ENCODE results near the gene EVA1C.
"Not testable (repeated sequence)": the region's sequence is repeated elsewhere in the genome, so short reads cannot be mapped to it uniquely, and the experiment has no call there.

EVA1C gene

GRCh38 chr21:32452191-32452590, 39.7 kb downstream of the EVA1C start:
- H3K4me3 ChIP-seq (ENCODE audit: low read length); H3K27ac ChIP-seq (ENCODE audit: low read depth, low read length); H3K36me3 ChIP-seq (ENCODE audit: insufficient read depth, low read length); H3K27me3 ChIP-seq (ENCODE audit: insufficient read depth, low read length); H3K9ac ChIP-seq (ENCODE audit: low read depth, low read length); H3K4me1 ChIP-seq (ENCODE audit: insufficient read depth, low read length); H3K9me3 ChIP-seq (ENCODE audit: insufficient read depth, low read depth, low read length): not testable (repeated sequence)
- 75% methylated on average over 8 of the region's 8 CpGs for WGBS

- no peak overlapping the region for H3K27ac ChIP-seq (ENCODE audit: low read depth, low read length)
- 94% methylated on average over 11 of the region's 11 CpGs for WGBS
- no peaks in the 10 kb centered on the region for H3K4me1 ChIP-seq (ENCODE audit: insufficient read depth, low read length)
These were observed 40.1 kb downstream of the EVA1C start for GRCh38 chr21:32452641-32453040.

GRCh38 chr21:32455548-32455947, 43.0 kb downstream of the EVA1C start:
- Histone ChIP-seq H3K4me1 (ENCODE audit: insufficient read depth, low read length) (no peaks in the 10 kb centered on the region), H3K9ac (ENCODE audit: low read depth, low read length) (no peak overlapping the region), H3K27me3 (ENCODE audit: insufficient read depth, low read length) (no peaks in the 10 kb centered on the region), H3K4me3 (ENCODE audit: low read length) (no peak overlapping the region), H3K36me3 (ENCODE audit: insufficient read depth, low read length) (no peaks in the 10 kb centered on the region), H3K9me3 (ENCODE audit: insufficient read depth, low read depth, low read length) (no peaks in the 10 kb centered on the region), H3K27ac (ENCODE audit: low read depth, low read length) (no peak overlapping the region)
- WGBS = 89% methylated on average over 5 of the region's 5 CpGs

More at GRCh38 chr21:32452641-32453040, 40.1 kb downstream of the EVA1C start:
- no peaks in the 10 kb centered on the region for H3K9me3 ChIP-seq (ENCODE audit: insufficient read depth, low read depth, low read length)
- no peak overlapping the region for H3K9ac ChIP-seq (ENCODE audit: low read depth, low read length)
- H3K36me3 ChIP-seq (ENCODE audit: insufficient read depth, low read length) = no peaks in the 10 kb centered on the region
- H3K4me3 ChIP-seq (ENCODE audit: low read length) = no peak overlapping the region
- H3K27me3 ChIP-seq (ENCODE audit: insufficient read depth, low read length) = no peaks in the 10 kb centered on the region

DNA sequence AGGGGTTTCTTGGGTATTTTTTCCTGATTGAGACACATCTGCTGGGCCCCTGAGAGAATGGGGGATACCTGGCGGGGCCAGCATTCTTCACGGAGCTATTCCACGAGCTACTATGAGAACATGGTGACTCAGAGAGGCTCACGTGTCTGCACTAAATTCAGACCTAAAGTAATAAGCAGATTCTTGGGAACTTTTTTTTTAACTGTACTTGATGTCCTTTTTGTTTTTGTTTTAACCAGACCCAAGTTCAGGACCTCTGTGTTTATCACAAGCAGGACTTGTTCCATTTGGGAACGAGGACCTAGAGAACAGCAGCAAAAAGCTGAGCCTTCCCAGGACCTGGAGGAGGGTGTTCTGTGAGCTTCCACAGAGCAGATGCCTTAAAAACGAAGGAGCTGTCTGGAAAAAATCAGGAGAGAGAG, 44.0 kb downstream of the EVA1C start:
- no peak overlapping the region for H3K9ac ChIP-seq (ENCODE audit: low read depth, low read length)
- H3K4me1 ChIP-seq (ENCODE audit: insufficient read depth, low read length) = no peaks in the 10 kb centered on the region
- no peaks in the 10 kb centered on the region for H3K9me3 ChIP-seq (ENCODE audit: insufficient read depth, low read depth, low read length)
- no peaks in the 10 kb centered on the region for H3K27me3 ChIP-seq (ENCODE audit: insufficient read depth, low read length)
- no peak overlapping the region for H3K27ac ChIP-seq (ENCODE audit: low read depth, low read length)
- WGBS = 88% methylated on average over 6 of the region's 6 CpGs
- no peaks in the 10 kb centered on the region for H3K36me3 ChIP-seq (ENCODE audit: insufficient read depth, low read length)
- no peak overlapping the region for H3K4me3 ChIP-seq (ENCODE audit: low read length)

- no peaks in the 10 kb centered on the region for H3K27me3 ChIP-seq (ENCODE audit: insufficient read depth, low read length)
- H3K27ac ChIP-seq (ENCODE audit: low read depth, low read length) = no peak overlapping the region
- H3K36me3 ChIP-seq (ENCODE audit: insufficient read depth, low read length) = no peaks in the 10 kb centered on the region
- H3K4me3 ChIP-seq (ENCODE audit: low read length) = no peak overlapping the region
- H3K4me1 ChIP-seq (ENCODE audit: insufficient read depth, low read length) = no peaks in the 10 kb centered on the region
- H3K9ac ChIP-seq (ENCODE audit: low read depth, low read length) = no peak overlapping the region
- 78% methylated on average over 9 of the region's 9 CpGs for WGBS
- no peaks in the 10 kb centered on the region for H3K9me3 ChIP-seq (ENCODE audit: insufficient read depth, low read depth, low read length)
These were observed 44.9 kb downstream of the EVA1C start for GRCh38 chr21:32457360-32457840.

- Histone ChIP-seq H3K27ac (ENCODE audit: low read depth, low read length) (no peak overlapping the region), H3K36me3 (ENCODE audit: insufficient read depth, low read length) (no peaks in the 10 kb centered on the region), H3K27me3 (ENCODE audit: insufficient read depth, low read length) (no peaks in the 10 kb centered on the region), H3K4me3 (ENCODE audit: low read length) (no peak overlapping the region), H3K9ac (ENCODE audit: low read depth, low read length) (no peak overlapping the region), H3K9me3 (ENCODE audit: insufficient read depth, low read depth, low read length) (no peaks in the 10 kb centered on the region), H3K4me1 (ENCODE audit: insufficient read depth, low read length) (no peaks in the 10 kb centered on the region)
- WGBS = 89% methylated on average over 6 of the region's 6 CpGs
These were observed 45.5 kb downstream of the EVA1C start for GRCh38 chr21:32457962-32458361.

DNA sequence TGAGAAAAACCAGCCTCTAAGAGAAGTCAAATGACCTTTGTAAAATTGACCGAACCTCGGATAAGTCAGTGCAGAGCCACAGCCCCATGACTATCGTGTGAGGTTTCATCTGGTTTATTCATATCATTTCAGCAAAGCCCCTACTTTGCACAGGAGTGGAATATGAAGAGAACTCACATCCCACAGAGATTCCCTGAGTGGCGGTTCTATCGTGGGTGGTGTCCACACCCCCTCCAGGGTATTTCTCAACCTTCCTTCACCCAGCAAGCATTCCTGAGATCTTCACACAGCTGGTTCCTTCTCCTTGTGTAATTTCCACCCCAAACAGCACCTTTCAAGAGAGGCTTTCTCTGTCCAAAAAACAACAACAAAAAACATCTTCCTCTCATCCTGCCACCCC, 47.5 kb downstream of the EVA1C start:
- Histone ChIP-seq H3K9me3 (ENCODE audit: insufficient read depth, low read depth, low read length) (no peaks in the 10 kb centered on the region), H3K9ac (ENCODE audit: low read depth, low read length) (no peak overlapping the region), H3K36me3 (ENCODE audit: insufficient read depth, low read length) (no peaks in the 10 kb centered on the region), H3K27ac (ENCODE audit: low read depth, low read length) (no peak overlapping the region), H3K27me3 (ENCODE audit: insufficient read depth, low read length) (no peaks in the 10 kb centered on the region), H3K4me3 (ENCODE audit: low read length) (no peak overlapping the region), H3K4me1 (ENCODE audit: insufficient read depth, low read length) (no peaks in the 10 kb centered on the region; the same call in 1 of the 2 replicates)
- WGBS = 94% methylated on average over 5 of the region's 5 CpGs

DNA sequence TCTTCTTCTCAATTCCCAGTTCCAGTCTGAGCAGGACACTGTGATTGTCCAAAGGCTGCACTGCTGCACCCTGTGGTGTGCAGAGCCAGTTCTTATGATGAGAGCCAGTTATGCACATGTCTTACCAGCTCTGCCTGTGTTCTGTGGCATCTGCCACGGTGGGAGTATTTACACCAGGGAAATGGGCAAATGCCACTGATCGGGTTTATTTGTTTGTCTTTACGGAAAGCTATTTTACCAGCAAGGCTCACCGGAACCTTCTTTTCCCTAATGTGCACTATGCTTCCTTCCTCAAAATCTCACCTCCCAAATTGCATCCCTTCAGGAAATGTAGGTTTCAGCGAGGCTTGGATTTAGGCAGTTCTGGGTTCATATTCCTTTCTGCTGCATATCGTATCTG, 49.0 kb downstream of the EVA1C start:
- Histone ChIP-seq H3K9ac (ENCODE audit: low read depth, low read length) (no peak overlapping the region), H3K4me3 (ENCODE audit: low read length) (no peak overlapping the region), H3K36me3 (ENCODE audit: insufficient read depth, low read length) (no peaks in the 10 kb centered on the region), H3K9me3 (ENCODE audit: insufficient read depth, low read depth, low read length) (no peaks in the 10 kb centered on the region), H3K27me3 (ENCODE audit: insufficient read depth, low read length) (no peaks in the 10 kb centered on the region), H3K27ac (ENCODE audit: low read depth, low read length) (no peak overlapping the region), H3K4me1 (ENCODE audit: insufficient read depth, low read length) (no peaks in the 10 kb centered on the region; the same call in 1 of the 2 replicates)
- 92% methylated on average over 6 of the region's 6 CpGs for WGBS

DNA sequence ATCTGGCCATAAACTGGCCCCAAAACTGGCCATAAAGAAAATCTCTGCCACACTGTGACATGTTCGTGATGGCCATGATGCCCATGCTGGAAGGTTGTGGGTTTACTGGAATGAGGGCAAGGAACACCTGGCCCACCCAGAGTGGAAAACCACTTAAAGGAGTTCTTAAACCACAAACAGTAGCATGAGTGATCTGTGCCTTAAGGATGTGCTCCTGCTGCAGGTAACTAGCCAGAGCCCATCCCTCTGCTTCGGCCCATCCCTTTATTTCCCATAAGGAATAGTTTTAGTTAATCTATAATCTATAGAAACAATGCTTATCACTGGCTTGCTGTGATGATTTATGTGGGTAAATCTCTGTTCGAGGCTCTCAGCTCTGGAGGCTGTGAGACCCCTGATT, 50.1 kb downstream of the EVA1C start:
- H3K36me3 ChIP-seq (ENCODE audit: insufficient read depth, low read length); H3K4me1 ChIP-seq (ENCODE audit: insufficient read depth, low read length): not testable (repeated sequence)

DNA sequence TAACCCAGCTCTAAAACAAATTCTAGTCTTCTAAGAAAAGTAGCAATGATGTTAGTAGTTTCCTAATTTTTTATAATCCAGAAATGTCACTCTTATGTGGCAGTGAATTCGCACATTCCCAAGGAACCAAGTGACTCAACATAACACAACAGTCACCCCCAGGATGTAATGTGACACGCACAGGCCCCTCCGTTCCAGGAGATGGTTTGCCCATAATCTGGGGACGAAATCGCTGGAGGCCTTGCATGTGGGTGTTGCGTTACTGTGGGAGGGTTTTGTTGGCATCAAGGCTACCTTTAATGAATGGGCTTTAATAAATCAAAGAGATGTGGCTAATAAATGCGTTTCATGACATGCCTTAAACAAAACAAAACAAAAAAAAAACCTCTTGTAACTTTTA, 50.9 kb downstream of the EVA1C start:
- Histone ChIP-seq H3K4me3 (ENCODE audit: low read length) (no peak overlapping the region), H3K9me3 (ENCODE audit: insufficient read depth, low read depth, low read length) (no peaks in the 10 kb centered on the region), H3K36me3 (ENCODE audit: insufficient read depth, low read length) (no peaks in the 10 kb centered on the region), H3K4me1 (ENCODE audit: insufficient read depth, low read length) (peaks cover 6% of the 10 kb centered on the region), H3K27me3 (ENCODE audit: insufficient read depth, low read length) (no peaks in the 10 kb centered on the region), H3K27ac (ENCODE audit: low read depth, low read length) (no peak overlapping the region), H3K9ac (ENCODE audit: low read depth, low read length) (no peak overlapping the region)
- 98% methylated on average over 6 of the region's 7 CpGs for WGBS

More for the DNA sequence above, 50.1 kb downstream of the EVA1C start:
- WGBS = 100% methylated on average over 1 of the region's 3 CpGs
- H3K9ac ChIP-seq (ENCODE audit: low read depth, low read length); H3K27ac ChIP-seq (ENCODE audit: low read depth, low read length); H3K9me3 ChIP-seq (ENCODE audit: insufficient read depth, low read depth, low read length); H3K4me3 ChIP-seq (ENCODE audit: low read length); H3K27me3 ChIP-seq (ENCODE audit: insufficient read depth, low read length): not testable (repeated sequence)

GRCh38 chr21:32463889-32464300, 51.4 kb downstream of the EVA1C start:
- Histone ChIP-seq H3K9me3 (ENCODE audit: insufficient read depth, low read depth, low read length) (no peaks in the 10 kb centered on the region), H3K4me3 (ENCODE audit: low read length) (no peak overlapping the region), H3K27me3 (ENCODE audit: insufficient read depth, low read length) (no peaks in the 10 kb centered on the region), H3K27ac (ENCODE audit: low read depth, low read length) (no peak overlapping the region), H3K36me3 (ENCODE audit: insufficient read depth, low read length) (no peaks in the 10 kb centered on the region), H3K9ac (ENCODE audit: low read depth, low read length) (no peak overlapping the region), H3K4me1 (ENCODE audit: insufficient read depth, low read length) (peaks cover 6% of the 10 kb centered on the region)
- 95% methylated on average over 8 of the region's 8 CpGs for WGBS

- Histone ChIP-seq H3K9me3 (ENCODE audit: insufficient read depth, low read depth, low read length) (no peaks in the 10 kb centered on the region), H3K4me3 (ENCODE audit: low read length) (no peak overlapping the region), H3K27me3 (ENCODE audit: insufficient read depth, low read length) (no peaks in the 10 kb centered on the region), H3K9ac (ENCODE audit: low read depth, low read length) (no peak overlapping the region), H3K27ac (ENCODE audit: low read depth, low read length) (no peak overlapping the region), H3K36me3 (ENCODE audit: insufficient read depth, low read length) (no peaks in the 10 kb centered on the region), H3K4me1 (ENCODE audit: insufficient read depth, low read length) (peaks cover 6% of the 10 kb centered on the region)
- WGBS = 61% methylated on average over 4 of the region's 4 CpGs
These were observed 54.8 kb downstream of the EVA1C start for GRCh38 chr21:32467291-32467690.

All from HUES64 (cell line).